Activated naive CD4-positive, alpha-beta T cell treated with anti-CD3 and anti-CD28 coated beads, Interleukin-2, amount 50 U/mL, for 16 hours (primary cell): ENCODE data around the gene M1AP.

Source experiments
- DNase-seq: peaks from one replicate; pipeline ENCODE4 v3.0.0-alpha.2; 2020

Gene M1AP

GRCh38 chr2:74593826-74594772, 54.0 kb downstream of the M1AP start:
- no peak for DNase-seq

- no peak for DNase-seq
Measured at GRCh38 chr2:74588664-74589063, 59.5 kb downstream of the M1AP start.

DNA sequence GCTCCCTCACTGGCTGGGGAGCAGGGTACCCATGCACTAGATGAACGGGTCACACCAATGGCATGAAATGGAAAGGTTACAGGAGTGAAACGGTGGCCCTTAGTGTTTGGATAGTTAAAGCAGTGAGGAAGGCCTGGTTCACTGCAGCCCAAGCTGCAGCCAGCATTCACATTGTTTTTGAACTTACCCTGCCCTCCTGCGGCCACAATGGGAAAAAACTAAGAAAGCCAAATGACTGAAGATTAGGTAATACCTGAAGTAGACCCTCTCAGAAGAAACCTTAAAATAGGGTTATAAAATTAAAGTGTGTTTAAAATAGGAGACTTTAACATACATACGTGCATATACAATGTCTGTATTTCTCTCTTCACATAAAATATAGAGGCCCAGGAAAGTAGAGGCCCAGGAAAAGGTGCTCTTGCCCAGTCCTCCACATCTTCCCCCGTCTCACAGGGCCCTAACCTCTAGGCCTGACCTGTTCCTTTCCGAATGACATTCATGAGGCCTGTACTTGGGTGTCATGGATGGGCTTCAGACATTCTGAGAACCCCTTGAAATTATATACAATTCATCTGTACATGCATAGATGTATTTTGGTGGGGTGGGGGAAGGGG, 60.4 kb downstream of the M1AP start:
- DNase-seq, result peak; percentile 58

DNA sequence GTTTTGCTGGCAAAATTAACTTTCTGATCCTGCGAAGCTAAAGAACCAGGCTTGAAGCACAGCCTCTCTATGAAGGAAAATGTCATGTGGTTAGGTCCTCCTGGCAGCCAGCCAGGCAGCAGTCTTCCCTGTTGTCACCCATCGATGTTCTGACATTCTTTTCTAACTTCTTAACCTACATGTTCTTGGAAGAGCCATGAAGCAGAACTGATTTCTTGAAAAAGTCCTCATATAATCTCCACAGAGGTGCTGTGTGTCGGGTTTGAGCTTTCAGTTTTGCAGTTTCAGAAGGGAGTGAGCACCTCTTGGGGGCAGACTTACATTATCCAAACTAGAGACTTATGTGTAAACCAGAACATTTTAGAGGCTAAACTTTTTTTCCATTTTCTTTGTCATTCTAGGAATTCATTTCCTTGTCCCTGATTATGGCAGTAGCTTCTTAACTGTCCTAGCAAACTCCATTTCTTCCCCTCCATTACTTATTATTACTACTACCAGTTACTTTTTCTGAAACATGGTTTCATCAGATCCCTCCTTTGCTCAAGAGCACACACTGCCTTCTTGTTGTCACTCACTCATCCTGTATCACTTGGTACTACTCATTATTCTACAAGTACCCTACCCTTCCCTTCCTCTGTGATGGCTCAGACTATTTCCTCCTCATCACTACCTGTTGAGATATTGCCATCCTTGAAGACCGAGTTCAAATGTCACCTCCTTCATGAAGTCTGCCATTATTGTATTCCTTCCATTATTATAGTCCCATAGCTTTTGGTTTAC, 62.5 kb downstream of the M1AP start:
- no peak for DNase-seq

GRCh38 chr2:74584088-74584645, 64.0 kb downstream of the M1AP start:
- DNase-seq, result no peak

- DNase-seq, result no peak
Measured at GRCh38 chr2:74583504-74583903, 64.6 kb downstream of the M1AP start.

DNA sequence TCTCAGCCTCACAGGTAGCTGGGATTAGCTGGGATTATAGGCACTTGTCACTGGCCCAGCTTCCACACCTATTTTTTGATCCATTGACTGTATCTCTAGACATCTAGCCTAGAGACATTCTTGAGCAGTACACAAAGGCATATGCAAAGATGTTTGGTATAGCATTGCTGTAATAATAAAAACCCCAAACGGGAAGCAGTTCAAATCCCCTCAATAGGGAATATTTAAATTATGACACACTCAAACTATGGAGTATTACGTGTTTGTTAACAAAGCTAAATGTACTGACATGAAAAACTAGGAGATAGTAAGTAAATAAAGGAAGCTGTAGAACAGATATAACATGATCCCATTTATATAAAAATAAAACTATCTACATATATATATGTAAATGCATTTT, 65.9 kb downstream of the M1AP start:
- no peak for DNase-seq

DNA sequence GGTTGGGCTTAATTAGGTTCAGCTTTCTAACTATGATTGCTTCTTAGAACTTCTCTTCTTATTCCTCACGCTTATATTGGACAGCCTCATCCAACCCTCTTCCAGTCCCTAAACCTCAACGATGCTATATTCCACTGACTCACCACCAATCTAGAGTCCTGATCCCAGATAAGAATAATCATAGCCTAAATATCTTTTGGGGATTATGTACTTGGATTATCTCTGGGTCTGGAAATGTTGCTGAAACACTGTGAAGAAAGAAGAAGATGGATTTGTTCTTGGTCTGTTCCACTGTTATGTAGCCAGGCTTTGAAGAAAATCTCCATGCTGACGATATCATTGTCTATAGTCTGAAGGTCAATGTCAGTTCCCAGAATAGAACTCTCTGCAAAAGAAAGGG, 66.7 kb downstream of the M1AP start:
- DNase-seq, result no peak

GRCh38 chr2:74578408-74578807, 69.7 kb downstream of the M1AP start:
- no peak for DNase-seq

DNA sequence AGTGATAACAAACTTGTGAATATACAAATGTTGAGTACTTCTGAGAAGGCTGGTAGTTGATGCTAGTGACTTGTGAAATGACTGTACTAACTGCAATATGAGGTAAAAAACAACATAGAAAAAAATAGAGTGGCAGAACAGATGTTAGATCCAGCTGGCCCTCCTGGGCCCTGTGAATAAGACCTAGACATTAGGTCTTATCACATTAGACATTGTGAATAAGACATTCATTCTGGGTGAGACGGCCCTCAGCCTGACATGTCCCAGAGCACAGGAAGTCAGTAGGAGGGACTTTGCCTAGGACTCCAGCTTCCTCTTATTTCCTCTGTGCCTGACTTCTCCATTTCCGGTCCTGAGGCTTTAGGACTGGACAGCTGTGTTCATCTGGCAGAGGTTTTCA, 70.7 kb downstream of the M1AP start:
- DNase-seq, result no peak

DNA sequence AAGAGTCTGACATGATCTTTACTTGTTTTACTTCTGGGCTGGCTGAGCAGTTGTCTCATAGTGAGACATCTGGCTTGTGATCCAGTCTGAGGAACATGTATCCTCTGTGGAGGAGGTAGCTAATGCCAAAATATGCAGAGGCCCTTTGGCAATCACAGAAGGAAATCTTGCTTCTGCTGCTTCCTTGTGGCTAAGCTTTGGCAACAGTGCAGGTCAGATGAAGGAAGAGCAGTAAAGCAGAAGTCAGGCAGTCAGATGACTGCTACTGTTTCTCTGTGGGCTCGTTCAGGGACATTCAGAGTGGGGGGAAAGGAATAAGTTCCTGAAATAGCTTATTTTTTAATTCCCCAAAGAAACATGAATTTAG, 71.3 kb downstream of the M1AP start:
- DNase-seq, result no peak

GRCh38 chr2:74576211-74576862, 71.8 kb downstream of the M1AP start:
- DNase-seq, result no peak

- no peak for DNase-seq
Measured at GRCh38 chr2:74575320-74575719, 72.8 kb downstream of the M1AP start.

DNA sequence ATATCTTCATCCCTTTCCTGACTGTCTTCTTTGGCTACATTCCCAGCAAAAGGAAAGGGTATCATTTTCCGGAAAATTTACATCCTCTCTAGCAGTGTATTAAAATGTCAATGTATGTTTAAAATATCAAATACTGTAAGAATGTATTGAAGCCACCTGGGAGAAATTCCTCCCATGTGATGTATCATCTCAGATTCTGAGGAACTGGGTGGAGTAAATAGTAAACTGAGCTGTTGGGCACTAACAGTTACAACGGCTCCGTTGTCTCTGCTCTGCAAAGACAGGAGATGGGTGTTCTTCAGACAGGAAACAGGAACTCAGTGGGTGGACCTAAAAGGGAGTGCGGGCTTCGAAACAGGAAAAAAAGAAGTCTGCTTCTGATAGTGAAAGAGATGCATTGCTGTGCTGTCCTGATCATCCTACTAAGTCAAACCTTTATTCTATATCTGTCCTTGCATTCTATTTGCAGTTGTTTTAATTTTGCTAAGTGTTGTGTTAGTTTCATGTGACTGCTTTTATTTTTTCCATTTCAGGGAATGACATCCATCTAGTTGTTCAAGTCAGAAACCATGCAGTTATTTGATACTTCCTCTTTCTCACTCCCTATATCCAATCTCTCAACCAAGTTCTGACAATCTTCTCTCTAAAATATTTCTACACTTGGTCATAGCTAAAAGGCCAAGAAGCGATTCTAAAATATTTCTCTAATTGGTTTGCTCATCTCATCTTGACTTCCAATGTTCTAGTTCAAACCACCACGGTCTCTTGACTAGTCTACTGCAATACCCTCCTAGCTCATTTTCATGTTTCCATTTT, 74.2 kb downstream of the M1AP start:
- DNase-seq, result no peak

DNA sequence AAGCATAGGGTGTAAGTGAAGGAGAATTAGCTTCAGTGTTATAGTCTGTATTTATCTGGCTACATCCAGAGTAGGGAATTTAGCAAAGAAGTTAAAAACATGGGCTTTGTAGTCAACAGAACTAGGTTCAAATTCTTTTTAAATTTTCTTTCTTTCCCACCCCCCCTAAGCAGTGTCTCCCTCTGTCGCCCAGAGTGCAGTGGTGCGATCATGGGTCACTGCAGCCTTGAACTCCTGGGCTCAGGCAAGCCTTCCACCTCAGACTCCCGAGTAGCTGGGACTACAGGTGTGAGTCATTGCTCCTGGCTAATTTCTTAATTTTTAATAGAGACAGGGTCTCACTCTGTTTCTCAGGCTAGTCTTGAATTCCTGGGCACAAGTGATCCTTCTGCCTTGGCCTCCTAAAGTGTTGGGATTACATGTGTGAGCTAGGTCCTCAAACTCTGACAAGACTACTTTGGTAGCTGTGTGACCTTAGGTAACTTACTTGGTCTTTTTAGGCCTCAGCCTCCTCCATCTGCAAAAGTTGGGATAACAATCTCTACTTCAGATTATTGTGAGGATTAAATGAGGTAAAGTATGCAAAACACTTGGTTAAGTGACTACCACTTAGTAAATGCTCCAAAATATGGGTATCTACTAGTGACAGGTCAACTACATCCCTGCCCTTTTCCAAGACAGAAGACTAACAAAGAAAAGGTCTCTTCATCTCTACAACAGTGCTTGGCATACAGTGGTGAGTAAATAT, 75.8 kb downstream of the M1AP start:
- no peak for DNase-seq

DNA sequence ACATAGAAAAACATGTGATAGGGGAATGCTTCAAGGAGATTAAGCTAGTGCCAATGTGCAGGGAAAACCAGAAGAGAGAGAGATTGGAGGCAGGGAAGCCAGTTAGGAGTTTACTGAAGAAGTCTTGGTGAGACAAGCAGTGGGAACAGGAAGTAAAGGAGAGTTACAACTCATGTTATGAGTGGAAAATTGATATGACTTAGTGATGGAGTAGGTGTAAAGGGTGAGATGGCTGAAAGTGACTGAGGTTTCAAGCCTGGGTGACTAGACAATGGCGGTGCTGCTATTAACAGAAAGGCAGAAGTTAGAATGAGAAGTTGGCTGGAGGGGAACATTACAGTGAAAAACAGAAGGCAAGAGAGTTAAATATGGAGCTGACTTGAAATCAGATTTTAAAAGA, 77.1 kb downstream of the M1AP start:
- DNase-seq, result no peak

DNA sequence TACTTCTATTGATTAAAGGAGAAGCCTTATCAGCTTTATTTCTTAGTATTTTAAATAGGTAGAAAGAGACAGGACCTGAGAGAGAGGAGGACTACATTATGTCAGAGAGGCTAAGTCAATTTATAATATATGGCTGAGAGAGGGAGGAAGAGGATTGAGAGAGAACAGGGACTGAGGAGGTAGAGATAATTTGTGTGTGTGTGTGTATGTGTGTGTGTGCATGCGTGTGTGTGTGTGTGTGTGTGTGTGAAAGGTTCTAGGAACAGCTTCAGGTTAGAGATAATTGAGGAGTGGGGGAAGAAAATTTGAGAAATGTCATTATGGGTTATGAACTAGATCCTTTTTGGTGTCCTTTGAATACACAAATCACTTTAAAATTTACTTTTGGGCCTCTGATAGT, 78.4 kb downstream of the M1AP start:
- no peak for DNase-seq

DNA sequence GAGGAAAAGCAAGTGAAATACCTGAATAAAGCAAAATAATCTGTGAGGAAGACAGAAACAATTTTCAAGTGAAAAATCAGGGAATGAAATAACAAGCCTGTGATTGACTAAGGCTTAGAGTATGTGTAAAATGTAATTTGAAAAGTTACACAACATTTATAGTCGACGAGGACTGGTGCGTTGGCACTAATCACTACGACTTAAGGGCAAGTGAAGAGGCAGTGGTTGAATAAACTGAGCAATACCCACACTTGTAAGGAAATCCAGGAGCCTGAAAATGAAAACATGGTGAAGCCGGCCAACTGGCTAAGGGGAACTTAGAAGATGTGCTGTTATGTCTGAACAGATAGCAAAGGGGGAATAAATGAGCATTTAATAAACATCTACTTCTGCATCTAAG, 80.2 kb downstream of the M1AP start:
- DNase-seq, result no peak

DNA sequence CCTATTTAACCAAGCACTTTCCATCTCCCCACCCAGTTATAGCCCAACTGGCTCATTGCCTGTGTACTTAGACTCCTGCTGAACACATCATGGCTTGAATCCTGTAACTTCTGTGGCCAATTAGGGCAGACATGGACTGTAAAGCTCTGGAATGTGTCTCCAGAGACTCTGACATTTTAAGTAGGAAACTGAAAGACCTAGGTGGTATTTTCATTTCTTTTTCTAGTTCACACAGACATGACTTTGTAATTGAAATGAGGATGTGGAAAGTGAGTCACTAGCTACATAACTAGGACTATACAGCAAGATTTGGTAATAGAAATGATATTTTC, 81.4 kb downstream of the M1AP start:
- no peak for DNase-seq

DNA sequence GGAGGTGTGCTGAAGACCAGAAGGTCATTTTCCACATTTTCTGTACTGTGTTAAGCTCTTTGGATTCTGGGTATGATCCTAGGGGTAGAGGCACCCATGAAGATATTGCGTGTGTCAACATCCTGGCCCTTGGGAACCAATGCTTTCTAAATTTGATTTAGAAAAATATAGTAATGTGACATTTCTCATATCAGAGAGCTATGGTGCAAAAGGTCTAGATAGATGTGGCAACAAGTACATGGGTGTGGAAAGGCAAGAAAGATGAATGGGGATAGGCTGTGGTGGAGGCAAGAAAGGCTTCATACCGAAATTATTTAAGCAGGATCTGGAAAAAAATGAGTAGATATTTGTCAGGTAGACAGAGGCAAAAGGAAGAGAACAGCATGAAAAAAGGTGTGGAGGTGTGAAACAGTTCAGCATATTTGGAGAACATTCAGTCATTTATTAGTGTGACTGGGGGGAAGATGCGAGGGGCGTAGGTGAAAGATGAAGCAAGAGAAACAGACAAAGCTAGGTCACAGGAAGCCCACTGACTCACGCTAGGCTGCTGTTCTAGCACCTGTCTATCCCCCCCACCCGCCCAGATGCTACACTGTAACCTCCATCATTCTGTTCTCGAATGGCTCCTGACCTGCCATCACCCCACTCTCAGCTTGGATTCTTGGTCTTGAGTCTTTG, 81.9 kb downstream of the M1AP start:
- no peak for DNase-seq

DNA sequence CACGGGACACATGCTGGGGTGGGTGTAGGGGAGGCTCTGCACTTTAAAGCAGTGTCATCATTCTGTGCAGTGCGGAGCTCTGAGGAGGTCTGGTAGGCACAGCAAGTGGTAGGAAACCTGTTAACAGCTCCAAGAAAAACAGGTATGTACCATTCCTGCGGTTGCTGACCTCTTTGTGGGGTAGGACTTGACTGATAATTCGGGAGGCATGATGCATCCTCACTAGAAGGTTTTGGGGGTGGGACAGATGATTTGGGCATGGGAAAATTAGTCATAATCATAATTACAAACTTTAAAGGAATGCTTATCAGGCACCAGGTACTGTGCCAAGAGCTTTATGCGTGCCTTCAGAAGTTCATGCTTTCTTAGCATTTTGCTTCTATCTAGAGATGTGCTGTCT, 83.9 kb downstream of the M1AP start:
- DNase-seq, result no peak
